T follicular helper cell (primary cell): ENCODE measurements around the gene MRPS7.
A peak's percentile ranks its signal among the peaks of the same experiment; 100 is the strongest.

Source experiments
- DNase-seq: peaks from one replicate; pipeline ENCODE4 v3.0.0-alpha.2; 2020; ENCODE audit warnings: low read depth
- total RNA-seq, 2 experiments: gene quantifications; one replicate each; lab custom pipeline; 2026; lab: John Stamatoyannopoulos, UW

Gene MRPS7
- 42.2 to 125 reads per million in 2 experiments for total RNA-seq

DNA sequence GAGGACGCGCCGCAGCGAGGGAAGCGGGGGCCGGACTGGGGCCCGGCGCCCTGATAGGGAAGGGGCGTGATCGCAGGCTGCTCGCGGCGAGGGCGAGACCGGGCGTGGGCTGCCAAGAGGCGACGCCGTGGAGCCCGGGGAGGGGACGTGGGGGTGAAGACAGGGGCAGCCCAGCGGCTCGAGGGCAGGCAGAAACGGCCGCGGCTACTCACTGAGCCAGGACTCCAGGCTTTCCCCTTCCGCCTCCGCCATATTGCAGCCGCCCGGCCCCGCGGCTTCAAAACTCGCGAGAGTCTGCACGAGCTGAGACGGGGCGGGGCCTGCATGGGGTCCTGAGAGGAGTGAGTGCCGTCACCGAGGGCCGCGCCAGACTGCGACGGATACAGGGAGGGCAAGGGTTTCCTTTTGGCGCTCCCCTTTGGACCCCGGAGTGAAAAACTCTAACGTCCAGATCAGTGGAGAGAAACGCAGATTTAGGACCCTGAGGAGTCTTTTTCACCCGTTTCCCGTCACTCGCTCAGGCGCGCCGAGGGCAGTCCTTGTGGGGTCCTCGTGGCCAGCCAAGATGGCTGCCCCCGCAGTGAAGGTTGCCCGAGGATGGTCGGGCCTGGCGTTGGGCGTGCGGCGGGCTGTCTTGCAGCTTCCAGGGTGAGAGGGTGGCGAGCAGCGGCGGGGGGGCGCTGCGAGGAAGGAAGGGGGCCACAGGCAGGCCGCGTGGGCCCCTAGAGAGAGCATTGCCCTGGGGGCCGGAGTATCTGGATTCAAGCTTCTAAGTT is at the start of gene MRPS7, which contains the start of gene GGA3:
Gene MRPS7 (plus strand): TSS at position 544 of the 776 bp plus-strand sequence. CDS start 22 bp downstream, at position 566.
Gene GGA3 (minus strand): TSS at position 271 of the 776 bp plus-strand sequence. CDS start 19 bp downstream, at position 252.
- peak; percentile 94 for DNase-seq

DNA sequence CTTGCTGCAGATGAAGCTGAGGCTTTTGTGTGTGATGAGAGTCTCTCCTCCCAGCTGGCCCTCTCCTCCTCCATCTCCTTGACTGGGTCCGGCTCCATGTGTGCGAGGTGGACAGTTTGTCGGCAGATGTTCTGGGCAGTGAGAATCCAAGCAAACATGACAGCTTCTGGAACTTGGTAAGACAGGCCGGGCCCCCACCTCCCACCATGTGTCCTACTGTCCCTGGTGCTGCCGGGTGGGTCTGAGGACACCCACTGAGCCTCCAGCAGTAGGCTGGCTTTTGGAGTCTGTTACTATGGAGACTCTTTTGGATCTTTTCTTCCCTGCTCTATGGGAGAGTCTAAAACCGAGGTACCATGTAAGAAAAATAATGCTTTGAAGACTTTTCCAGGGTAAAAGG is 43.5 kb upstream of the MRPS7 start:
- no peak for DNase-seq

DNA sequence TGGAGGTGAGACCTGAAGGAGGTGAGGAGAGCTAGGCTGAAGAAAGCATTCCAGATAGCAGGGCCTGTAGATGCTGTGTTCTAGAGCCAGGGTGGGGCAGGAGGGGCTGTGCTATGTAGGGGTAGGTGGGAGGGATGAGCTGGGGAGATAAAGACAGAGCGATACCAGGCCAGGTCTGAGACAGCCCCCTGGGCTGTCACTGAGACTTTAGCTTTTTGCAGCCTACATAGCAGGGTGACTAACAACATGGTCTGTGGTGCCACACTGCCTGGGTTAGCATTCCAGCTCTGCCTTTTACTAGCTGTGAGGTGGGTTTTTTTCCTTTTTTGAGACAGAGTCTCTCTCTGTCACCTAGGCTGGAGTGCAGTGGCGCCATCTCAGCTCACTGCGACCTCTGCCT is 41.9 kb upstream of the MRPS7 start:
- DNase-seq, result no peak

DNA sequence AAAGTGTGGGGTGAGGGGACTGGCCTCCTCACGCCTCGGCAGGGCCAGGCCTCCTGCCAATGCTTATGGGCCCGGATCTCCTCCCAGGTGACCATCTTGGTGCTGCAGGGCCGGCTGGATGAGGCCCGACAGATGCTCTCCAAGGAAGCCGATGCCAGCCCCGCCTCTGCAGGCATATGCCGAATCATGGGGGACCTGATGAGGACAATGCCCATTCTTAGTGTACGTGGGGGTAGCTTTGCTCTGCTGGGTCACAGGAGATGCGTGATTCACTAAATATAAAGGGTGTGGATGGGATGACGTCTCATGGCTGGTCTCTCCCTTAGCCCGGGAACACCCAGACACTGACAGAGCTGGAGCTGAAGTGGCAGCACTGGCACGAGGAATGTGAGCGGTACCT is 36.7 kb upstream of the MRPS7 start:
- DNase-seq, result no peak

DNA sequence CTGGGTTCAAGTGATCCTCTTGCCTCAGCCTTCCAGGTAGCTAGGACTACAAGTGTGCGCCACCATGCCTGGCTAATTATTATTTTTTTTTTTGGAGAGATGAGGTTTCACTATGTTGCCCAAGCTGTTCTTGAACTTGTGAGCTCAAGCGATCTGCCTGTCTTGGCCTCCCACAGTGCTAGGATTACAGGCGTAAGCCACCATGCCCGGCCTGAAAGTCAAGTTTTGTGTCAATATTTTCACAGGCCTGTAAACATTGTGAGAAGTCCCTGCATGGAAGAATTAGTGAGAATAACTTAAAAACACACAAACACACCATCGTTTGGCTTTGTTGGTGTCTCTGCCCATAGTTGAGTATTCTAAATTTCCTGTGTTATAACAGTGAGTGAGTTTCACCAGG is 34.0 kb upstream of the MRPS7 start:
- no peak for DNase-seq

DNA sequence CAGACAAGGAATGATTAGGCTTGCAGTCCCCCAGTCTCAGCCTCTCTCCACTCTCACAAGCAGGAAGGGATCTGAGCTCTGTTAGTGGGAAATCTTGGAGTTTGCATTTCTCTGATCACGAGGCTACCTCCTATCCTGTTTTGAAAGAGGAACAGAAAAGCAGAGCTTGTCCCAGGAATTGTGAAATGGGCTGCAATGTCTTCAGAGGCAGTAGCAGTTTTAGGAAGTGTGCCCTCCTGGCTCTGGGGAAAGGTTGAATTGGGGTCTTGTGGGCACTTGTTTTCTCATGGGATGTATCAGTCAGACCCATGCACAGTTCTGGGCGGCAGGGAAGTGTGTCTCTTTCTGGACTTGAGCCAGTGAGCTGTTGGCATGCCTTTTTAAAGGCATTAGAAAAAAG is 33.4 kb upstream of the MRPS7 start:
- no peak for DNase-seq

DNA sequence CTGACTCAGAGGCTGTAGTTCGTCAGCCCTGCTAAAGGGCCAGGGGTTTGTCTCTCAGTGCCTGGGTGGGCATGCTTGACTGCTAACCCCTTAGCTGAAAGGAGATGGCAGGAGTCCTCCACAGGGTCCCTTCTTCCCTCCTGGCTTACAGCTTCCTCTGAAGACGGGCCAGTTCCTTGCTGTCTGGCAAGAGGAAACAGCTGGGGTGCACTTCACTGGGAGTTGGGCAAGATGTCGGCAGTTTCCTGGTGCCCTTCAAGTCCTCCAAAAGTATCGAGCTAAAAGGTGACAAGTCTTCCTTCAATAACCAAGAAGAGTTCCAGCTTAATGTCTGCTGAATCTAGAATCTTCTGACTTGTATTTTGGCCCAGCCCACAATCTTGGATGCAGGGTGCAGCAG is 32.8 kb upstream of the MRPS7 start:
- no peak for DNase-seq

DNA sequence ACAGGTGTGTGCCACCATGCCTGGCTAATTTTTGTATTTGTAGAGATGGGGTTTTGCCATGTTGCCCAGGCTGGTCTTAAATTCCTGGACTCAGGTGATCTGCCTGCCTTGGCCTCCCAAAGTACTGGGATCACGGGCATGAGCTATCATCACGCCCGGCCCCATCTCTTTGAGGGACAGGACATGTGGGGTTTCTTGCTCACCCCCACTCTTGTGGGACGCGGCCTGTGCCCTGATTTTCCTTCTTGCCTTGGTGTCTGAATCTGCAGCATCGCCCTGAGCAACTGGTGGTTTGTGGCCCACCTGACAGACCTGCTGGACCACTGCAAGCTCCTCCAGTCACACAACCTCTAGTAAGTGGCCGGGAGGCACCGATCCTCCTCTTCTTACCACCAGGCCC is 30.6 kb upstream of the MRPS7 start:
- DNase-seq, result no peak

DNA sequence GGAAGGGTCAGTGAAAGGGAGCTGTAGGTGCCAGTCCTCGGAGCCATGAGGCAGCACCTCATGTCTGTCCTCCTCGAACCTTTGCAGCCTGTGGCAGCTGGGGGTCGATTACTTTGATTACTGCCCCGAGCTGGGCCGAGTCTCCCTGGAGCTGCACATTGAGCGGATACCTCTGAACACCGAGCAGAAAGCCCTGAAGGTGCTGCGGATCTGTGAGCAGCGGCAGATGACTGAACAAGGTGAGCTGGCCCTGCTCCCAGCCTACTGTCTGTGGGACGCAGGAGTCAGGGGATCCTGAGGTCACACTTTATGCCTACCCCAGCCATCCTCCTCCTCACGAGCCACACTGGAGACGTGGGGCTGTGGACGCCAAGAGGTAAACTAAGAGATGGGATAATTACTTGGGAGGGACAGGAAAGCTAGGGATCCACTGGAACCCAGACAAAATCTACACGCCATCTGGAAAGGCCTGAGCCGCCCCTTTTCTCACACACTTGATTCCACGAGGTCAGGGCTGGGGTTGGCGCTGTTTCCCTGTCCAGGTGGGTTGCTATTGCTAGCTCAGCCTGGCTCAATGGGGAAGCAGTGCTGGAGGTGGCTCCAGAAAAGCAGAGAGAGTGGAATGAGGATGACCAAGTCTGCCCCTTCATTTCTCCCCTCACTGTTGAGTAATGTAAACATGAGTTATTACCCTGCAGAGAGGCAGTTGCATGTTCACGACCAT is 29.8 kb upstream of the MRPS7 start:
- DNase-seq, result no peak

DNA sequence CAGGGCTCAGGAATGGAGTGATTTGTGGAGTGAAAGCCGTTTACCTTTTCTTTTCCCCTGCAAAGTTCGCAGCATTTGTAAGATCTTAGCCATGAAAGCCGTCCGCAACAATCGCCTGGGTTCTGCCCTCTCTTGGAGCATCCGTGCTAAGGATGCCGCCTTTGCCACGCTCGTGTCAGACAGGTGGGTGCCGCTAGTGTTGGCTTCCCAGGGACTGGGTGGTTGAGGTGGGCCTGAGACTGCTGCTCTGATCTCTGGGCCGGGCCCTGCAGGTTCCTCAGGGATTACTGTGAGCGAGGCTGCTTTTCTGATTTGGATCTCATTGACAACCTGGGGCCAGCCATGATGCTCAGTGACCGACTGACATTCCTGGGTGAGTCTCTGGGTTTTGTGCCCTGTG is 28.9 kb upstream of the MRPS7 start:
- no peak for DNase-seq

DNA sequence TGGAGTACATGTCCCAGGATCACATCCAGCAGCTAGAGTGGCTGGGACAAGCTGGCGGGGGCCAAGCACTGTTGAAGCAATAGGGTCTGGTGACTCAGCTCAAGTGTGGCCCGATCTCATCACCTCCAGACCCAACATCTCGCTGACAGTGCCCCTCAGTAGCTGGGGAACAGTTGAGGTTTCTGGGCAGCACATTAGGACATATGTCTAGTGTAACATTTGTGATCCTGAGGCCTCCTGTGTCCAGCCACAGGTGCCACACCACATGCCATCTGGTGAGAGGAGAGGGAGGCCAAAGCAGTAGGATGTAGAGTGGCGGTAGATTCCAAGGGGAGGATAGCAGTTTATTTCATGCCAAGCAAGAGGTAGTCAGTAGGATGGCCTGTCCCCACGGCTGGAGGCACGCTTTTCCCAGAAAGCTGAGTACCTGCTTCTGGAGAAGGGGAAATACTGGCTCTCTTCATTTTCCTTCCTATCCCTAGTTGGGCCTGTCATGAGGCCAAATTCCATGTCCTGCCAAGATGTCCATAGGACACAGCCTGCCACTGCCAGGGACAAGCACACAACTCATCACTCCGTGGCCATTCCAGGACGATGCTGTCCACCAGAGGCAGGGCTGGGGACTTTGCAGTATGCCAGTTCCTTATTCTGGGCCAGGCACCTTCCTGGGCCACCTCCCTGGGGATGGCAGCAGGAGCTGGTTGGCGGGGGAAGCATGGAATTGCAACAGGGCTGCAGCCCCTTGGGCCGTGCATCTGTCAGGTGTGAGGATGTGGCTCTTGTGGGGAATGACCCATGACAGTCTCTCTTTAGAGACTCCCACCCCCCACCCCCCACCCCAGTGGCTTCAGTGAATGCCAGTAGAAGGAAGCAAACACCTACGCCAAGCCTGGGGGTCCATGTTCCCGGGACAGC is 24.3 kb upstream of the MRPS7 start:
- no peak for DNase-seq

DNA sequence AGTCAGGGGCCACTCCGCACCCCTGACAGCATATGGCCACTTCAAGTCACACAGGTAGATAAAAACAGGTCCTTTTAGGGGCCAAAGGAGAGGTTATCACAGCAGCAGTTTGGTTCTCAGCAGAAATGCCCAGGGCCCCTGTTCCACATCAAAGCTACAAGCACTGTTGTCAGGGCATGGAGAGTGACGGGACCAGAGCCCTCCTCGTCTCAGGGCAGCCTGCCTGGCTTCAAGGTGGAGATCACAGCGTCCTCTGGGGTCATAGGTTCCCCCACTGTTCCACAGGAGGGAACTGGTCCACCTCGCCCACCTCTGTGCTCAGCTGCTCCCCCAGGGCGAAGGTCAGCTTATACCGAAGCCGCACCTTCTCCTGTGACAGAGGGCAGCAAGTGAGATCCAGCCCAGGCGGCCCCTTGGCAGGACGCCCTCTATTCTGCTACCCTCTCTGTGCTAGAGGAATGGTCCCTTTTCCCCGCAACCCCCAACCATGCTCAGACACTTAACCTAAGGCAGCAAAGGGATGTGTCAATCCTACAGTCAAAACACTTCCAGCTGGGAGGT is 23.6 kb upstream of the MRPS7 start:
- no peak for DNase-seq

DNA sequence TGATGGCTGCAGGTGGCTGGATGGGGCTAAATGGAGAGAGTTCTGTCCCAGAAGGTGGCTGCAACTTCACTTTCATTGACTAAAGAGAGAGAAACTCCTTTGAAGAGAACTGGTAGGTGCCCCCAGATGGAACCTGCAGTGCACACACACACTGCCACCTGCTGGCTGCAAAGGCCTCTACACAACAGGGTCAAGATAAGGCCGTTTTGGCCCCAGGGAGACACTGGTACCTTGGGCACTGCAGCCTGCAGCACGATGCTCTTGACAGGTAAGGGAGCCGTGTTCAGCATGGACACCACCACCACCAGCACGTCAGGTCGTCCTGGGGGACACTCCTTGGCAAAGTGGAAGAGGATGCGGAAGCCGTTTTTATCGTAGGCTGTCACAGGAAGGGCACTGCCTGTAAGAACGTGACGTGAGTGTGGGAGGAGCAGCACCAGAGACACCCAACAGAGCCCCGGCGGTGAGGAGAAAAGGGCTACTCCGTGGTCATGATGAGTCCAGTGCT is 22.9 kb upstream of the MRPS7 start:
- DNase-seq, result peak; percentile 46

DNA sequence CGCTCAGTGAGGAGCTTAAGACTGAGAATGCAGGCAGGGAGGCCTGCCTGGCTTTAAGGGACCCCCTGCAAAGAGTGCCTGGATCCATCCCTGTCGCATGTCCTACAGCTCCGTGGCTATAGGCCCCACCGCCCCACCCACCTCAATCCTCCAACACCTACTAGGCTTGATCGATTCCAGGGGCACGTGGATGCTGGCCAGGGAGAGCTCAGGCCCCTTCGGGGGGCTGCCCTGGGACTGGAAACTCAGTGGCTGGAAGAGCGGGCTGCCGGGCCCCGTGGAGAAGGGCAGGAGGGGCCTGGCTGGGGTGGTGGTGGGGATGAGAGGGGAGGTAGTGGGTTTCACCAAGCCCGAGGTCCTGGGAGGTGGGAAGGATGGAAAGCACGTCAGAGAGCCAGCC is 22.5 kb upstream of the MRPS7 start:
- no peak for DNase-seq

DNA sequence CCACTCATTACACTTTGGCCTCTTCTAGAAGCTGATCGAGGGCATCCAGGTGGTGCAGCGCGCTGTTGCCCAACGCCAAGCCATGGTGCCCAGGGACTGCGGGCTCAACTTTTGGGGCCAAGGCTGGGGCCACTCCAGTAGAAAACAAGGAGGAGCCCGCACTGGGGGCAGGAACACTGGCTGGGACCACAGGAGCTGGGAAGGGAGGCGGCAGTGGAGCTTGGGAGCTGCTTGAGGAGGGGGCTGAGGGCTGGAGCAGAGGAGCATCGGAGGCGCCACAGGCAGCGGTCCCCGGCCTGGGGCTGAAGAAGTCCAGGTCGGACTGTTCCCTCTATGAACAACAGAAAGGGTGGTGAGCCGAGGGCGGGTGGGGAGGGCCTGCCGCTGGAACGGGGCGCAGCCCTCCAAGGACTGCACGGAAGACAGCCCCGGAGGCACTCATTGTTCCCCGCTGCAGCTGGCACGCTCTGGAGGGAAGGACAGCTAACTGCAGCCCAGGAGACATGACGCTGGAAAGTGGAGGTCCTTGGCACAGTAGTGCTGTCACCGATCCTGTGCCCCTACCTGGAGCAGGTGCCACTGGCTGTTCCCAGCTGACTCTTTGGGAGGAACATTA is 21.8 kb upstream of the MRPS7 start:
- no peak for DNase-seq

DNA sequence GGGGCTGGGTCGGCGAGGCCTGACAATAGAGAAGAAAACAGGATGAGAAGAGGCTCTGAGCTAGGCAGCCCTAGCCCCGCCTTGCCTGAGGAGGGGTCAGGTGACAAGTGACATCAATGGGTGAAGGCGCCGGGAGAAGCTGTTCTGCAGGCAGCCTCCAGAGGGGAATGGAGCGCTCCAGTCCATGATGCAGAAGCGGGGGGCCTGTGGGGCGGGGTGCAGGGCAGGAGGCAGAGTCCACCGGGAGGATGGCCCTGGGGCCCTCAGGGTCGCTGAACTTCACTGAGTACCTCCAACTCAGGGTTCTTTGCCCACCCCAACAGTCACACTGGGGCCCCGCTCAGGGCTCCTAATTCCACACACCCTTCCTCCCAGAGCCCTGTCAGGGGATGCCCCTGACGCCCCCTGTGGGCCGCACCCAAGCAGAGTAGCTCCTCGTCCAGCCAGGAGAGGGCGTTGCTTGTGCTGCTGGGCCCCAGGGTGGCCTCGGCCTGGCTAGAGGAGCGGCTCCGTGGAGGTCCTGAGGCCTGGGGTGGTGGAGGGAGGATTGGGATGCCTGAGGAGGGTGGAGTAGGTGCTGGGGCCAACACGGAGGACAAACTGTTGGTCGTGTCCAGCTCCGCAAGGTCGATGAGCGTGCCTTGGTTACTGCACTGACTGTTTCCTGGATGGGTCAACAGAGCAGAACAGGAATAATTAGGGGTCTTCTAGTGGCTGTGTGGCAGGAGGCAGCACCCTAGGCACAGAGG is 21.1 kb upstream of the MRPS7 start:
- DNase-seq, result no peak

DNA sequence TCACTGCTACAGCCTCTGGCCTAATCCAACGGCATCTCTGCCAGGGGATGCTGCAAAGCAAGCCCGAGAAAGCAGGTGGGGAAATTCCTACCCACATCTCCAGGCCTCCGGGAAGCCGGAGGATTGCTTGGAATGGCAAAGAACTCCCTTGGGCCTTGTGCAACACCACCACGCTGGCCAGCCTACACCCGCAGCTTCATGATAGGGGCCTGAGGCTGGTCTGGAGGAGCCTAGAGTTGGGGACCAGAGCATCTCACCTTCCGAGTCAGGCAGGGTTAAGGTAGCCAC is 20.6 kb upstream of the MRPS7 start:
- no peak for DNase-seq

DNA sequence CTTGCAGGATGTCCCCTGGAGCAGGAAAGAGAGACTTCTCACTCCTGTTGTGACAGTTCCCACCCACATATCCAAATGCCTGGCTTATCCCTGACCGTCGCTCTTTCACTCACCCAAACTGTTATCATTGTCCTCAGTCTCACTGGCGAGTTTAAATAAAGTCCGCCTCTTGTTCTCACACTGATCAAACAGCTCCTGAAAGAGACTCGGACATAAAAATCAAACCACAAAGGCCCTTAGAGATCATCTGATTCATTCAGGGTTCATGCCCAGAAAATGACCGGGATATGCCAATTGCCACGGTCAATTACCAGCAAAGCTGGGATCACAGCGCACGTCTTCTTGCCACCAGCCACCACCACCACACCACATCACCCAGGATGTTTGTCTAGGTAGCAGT is 20.2 kb upstream of the MRPS7 start:
- DNase-seq, result no peak

DNA sequence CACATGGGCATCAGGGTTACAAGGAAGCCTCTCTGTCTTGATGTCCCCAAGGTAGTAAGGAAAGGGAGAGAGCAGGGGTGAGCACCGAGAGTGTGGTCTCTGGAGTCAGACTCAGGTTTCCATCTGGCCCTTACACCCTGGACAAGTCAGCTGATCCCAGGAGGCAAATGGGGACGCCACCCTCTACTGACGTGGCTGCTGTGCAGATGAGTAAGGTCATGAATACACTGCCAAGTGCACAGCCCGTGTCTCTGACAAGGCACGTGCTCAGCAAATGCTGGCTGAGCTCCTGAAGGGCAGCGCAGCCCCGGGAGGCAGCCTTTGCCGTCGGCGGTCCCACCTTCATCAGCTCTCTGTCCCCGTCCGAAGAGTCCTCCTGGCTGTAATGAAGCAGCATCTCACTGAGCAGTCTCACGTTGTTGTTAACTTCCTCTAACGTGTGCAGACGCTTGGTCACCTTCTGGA is 19.7 kb upstream of the MRPS7 start:
- DNase-seq, result no peak

DNA sequence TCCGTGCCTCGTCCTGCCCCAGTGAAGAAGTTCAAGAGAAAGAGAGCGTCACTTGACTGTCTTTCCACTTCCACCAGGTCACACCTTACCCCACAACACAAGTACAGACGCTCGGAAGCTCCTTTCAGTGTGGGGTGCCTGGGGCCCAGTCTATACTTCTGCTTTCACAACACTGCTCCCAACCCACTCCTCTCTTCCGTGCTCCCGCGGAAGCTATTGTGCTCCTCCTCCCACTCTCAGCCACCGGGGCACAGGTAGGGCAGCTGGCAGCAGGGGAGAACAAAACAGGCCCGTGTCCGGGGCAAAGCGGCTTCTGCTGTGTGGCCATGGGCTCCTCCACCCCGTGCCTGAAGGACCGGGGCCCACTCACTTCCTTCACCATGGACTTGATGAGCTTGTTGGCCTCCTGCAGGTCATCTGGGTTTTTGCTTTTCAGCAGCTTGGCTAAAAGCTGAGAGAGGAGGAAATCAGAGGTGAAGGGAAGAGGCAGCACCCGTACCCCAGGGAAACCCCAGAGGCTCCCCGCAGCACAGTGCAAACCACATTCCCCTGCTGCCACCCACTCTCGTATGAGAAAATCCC is 19.1 kb upstream of the MRPS7 start:
- peak; percentile 50 for DNase-seq
